Measurements from ENCODE around the gene NPAS3. TPM values are rescaled to one million over a fixed set of nuclear protein-coding genes. Genes with fewer than 3 reads are reported as not detected.

NPAS3 gene
- polyA plus RNA-seq, 4 donors, result 0.30 to 0.81 (median 0.62) TPM; not detected in 1

GRCh38 chr14:33676891-33677290, 738.2 kb downstream of the NPAS3 start:
- DNase-seq, result no peak
- no peak for FAIRE-seq
- Histone ChIP-seq H3K4me3 (ENCODE audit: low read depth in 1 of 3, low read length in 3 of 3) (no peak overlapping the region), H3K27me3 (ENCODE audit: control insufficient read depth in 3 of 3, insufficient read depth in 3 of 3, low read length in 3 of 3) (no peaks in the 10 kb centered on the region), H3K4me1 (ENCODE audit: control insufficient read depth in 3 of 3, insufficient read depth in 2 of 3, low read depth in 1 of 3, low read length in 2 of 3) (peaks cover 0 to 2% (median 0%) of the 10 kb centered on the region in 3 donors), H3K9me3 (ENCODE audit: control insufficient read depth in 2 of 2, insufficient read depth in 1 of 2, low read depth in 1 of 2, low read length in 1 of 2) (no peaks in the 10 kb centered on the region), H3K36me3 (ENCODE audit: control insufficient read depth in 3 of 3, insufficient read depth in 2 of 3, low read depth in 1 of 3, low read length in 3 of 3) (no peaks in the 10 kb centered on the region), H3K27ac (ENCODE audit: low read depth in 1 of 3, low read length in 2 of 3) (no peak overlapping the region)
- WGBS, 3 donors, result 94 to 95% (median 94%) methylated on average over 5 of the region's 5 CpGs

DNA sequence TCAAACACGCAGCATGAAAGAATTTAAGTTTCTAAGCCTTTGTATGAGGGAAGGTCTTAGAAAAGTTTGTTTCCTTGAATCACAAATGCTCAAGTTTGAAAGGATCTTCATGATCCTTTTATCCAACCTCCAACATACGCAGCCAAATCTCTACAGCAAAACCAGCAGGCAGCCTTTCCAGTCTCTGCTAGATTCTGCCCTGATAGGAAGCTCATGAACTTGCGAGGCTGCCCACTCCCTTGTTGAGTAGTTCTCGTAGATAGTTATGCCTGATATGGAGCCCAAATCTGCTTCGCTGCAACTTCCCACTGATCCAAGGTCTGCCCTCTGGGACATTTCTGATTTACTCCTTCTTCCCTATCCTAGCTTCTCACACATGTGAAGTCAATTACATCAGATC, 739.3 kb downstream of the NPAS3 start:
- DNase-seq (no peak), FAIRE-seq (no peak)
- Histone ChIP-seq H3K36me3 (ENCODE audit: control insufficient read depth in 3 of 3, insufficient read depth in 2 of 3, low read depth in 1 of 3, low read length in 3 of 3) (no peaks in the 10 kb centered on the region), H3K27ac (ENCODE audit: low read depth in 1 of 3, low read length in 2 of 3) (no peak overlapping the region), H3K27me3 (ENCODE audit: control insufficient read depth in 3 of 3, insufficient read depth in 3 of 3, low read length in 3 of 3) (no peaks in the 10 kb centered on the region), H3K4me1 (ENCODE audit: control insufficient read depth in 3 of 3, insufficient read depth in 2 of 3, low read depth in 1 of 3, low read length in 2 of 3) (no peaks in the 10 kb centered on the region), H3K9me3 (ENCODE audit: control insufficient read depth in 2 of 2, insufficient read depth in 1 of 2, low read depth in 1 of 2, low read length in 1 of 2) (no peaks in the 10 kb centered on the region), H3K4me3 (ENCODE audit: low read depth in 1 of 3, low read length in 3 of 3) (no peak overlapping the region)
- WGBS, 3 donors, result 88 to 93% (median 89%) methylated on average over 5 of the region's 5 CpGs

DNA sequence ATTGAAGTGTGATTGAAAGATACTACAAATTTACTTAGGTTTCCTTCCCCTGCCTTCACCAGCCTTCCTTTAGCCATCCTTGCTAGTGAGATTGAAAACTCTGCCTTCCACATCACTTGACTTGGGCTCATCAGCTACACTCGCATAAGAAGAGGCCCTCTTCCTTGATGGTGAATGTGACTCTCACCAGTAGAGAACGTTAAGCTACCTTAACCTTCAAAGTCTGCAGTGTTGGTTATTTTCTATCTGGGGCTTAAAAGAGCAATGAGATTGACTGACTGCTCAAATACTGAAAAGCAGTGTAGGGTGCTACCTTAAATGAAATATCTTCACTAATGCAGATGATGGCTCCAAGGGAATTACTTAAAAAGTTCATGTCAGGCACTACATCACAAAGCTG, 740.3 kb downstream of the NPAS3 start:
- Histone ChIP-seq H3K4me3 (ENCODE audit: low read depth in 1 of 3, low read length in 3 of 3) (no peak overlapping the region), H3K36me3 (ENCODE audit: control insufficient read depth in 3 of 3, insufficient read depth in 2 of 3, low read depth in 1 of 3, low read length in 3 of 3) (no peaks in the 10 kb centered on the region), H3K9me3 (ENCODE audit: control insufficient read depth in 2 of 2, insufficient read depth in 1 of 2, low read depth in 1 of 2, low read length in 1 of 2) (no peaks in the 10 kb centered on the region), H3K27me3 (ENCODE audit: control insufficient read depth in 3 of 3, insufficient read depth in 3 of 3, low read length in 3 of 3) (no peaks in the 10 kb centered on the region), H3K27ac (ENCODE audit: low read depth in 1 of 3, low read length in 2 of 3) (no peak overlapping the region), H3K4me1 (ENCODE audit: control insufficient read depth in 3 of 3, insufficient read depth in 2 of 3, low read depth in 1 of 3, low read length in 2 of 3) (no peaks in the 10 kb centered on the region)
- whole genome bisulfite sequencing, 3 donors, result 89 to 93% (median 92%) methylated on average over 2 of the region's 2 CpGs
- DNase-seq (no peak), FAIRE-seq (no peak)

DNA sequence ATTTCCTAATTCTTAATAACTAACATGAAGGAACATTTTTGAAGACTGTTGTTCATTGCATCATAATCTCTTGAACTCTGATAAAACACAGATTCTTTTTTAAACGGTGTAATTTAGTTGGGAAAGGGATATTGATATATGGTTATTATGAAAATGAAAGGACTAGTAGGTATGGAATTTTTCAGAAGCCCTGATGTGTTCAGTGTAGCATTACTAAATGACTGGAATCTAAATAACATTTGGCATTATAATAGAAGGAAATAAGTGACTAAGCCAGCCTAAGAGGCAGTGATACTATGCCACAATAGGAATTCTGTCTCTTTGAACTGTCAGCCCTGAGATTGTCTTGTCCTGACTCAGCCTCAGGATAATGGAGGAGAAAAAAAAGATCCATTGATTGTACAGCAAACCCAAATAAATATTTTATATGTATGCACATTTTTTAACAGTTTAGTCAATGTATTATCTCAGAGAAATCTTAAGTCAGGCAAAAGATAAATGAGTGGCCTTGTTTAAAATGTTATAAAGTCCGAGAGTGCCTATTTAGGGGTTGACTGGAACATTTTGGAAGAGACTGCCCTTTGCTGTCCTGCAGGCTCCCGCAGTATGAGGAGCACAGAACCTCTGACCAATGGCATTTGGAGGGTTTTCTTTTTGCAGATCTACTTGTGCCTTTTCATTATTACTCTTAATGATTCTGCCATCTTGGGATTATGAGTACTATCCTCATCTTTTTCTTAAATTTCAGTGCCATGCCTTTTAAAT, 741.0 kb downstream of the NPAS3 start:
- H3K4me3 ChIP-seq (ENCODE audit: low read depth in 1 of 3, low read length in 3 of 3), result no peak overlapping the region
- FAIRE-seq, result no peak
- 75 to 82% (median 75%) methylated on average over 3 of the region's 3 CpGs for WGBS, 3 donors

GRCh38 chr14:33680873-33681272, 742.2 kb downstream of the NPAS3 start:
- WGBS, 3 donors, result 92 to 94% (median 94%) methylated on average over 6 of the region's 6 CpGs
- no peak for DNase-seq

More for the DNA sequence above, 741.0 kb downstream of the NPAS3 start:
- Histone ChIP-seq H3K4me1 (ENCODE audit: control insufficient read depth in 3 of 3, insufficient read depth in 2 of 3, low read depth in 1 of 3, low read length in 2 of 3) (no peaks in the 10 kb centered on the region), H3K27ac (ENCODE audit: low read depth in 1 of 3, low read length in 2 of 3) (no peak overlapping the region), H3K9me3 (ENCODE audit: control insufficient read depth in 2 of 2, insufficient read depth in 1 of 2, low read depth in 1 of 2, low read length in 1 of 2) (no peaks in the 10 kb centered on the region), H3K36me3 (ENCODE audit: control insufficient read depth in 3 of 3, insufficient read depth in 2 of 3, low read depth in 1 of 3, low read length in 3 of 3) (no peaks in the 10 kb centered on the region), H3K27me3 (ENCODE audit: control insufficient read depth in 3 of 3, insufficient read depth in 3 of 3, low read length in 3 of 3) (no peaks in the 10 kb centered on the region)
- DNase-seq, result no peak

DNA sequence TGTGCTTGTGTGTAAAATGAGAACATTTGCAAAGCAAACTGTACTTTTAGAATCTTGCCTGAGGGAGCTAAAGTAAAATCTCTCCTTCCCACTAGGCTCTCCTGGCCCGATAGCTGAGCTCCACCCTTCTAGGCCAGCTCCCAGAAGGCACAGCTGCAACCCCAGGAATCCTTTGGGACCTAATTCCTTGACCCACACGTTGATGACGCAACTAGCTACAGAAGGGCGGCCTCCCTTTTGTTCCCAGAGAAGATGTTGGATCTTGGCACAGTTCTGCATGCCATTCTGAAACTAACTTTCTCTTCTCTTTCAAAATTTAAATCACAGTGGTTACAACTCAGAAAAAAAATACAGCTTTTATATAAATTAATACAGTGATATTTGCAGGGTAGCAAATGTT, 744.1 kb downstream of the NPAS3 start:
- H3K27ac ChIP-seq (ENCODE audit: low read depth in 1 of 3, low read length in 2 of 3), result no peak overlapping the region
- FAIRE-seq (no peak), DNase-seq (no peak)
- no peaks in the 10 kb centered on the region for H3K36me3 ChIP-seq (ENCODE audit: control insufficient read depth in 3 of 3, insufficient read depth in 2 of 3, low read depth in 1 of 3, low read length in 3 of 3)
- H3K4me3 ChIP-seq (ENCODE audit: low read depth in 1 of 3, low read length in 3 of 3), result no peak overlapping the region
- H3K9me3 ChIP-seq (ENCODE audit: control insufficient read depth in 2 of 2, insufficient read depth in 1 of 2, low read depth in 1 of 2, low read length in 1 of 2), result no peaks in the 10 kb centered on the region
- 57 to 73% (median 66%) methylated on average over 4 of the region's 4 CpGs for WGBS, 3 donors
- H3K4me1 ChIP-seq (ENCODE audit: control insufficient read depth in 3 of 3, insufficient read depth in 2 of 3, low read depth in 1 of 3, low read length in 2 of 3), result no peaks in the 10 kb centered on the region
- H3K27me3 ChIP-seq (ENCODE audit: control insufficient read depth in 3 of 3, insufficient read depth in 3 of 3, low read length in 3 of 3), result no peaks in the 10 kb centered on the region

More at GRCh38 chr14:33680873-33681272, 742.2 kb downstream of the NPAS3 start:
- H3K4me3 ChIP-seq (ENCODE audit: low read depth in 1 of 3, low read length in 3 of 3), result no peak overlapping the region
- no peaks in the 10 kb centered on the region for H3K27me3 ChIP-seq (ENCODE audit: control insufficient read depth in 3 of 3, insufficient read depth in 3 of 3, low read length in 3 of 3)
- no peaks in the 10 kb centered on the region for H3K4me1 ChIP-seq (ENCODE audit: control insufficient read depth in 3 of 3, insufficient read depth in 2 of 3, low read depth in 1 of 3, low read length in 2 of 3)
- no peak overlapping the region for H3K27ac ChIP-seq (ENCODE audit: low read depth in 1 of 3, low read length in 2 of 3)
- H3K9me3 ChIP-seq (ENCODE audit: control insufficient read depth in 2 of 2, insufficient read depth in 1 of 2, low read depth in 1 of 2, low read length in 1 of 2), result no peaks in the 10 kb centered on the region
- no peak for FAIRE-seq
- H3K36me3 ChIP-seq (ENCODE audit: control insufficient read depth in 3 of 3, insufficient read depth in 2 of 3, low read depth in 1 of 3, low read length in 3 of 3), result no peaks in the 10 kb centered on the region

GRCh38 chr14:33685026-33685425, 746.3 kb downstream of the NPAS3 start:
- no peaks in the 10 kb centered on the region for H3K27me3 ChIP-seq (ENCODE audit: control insufficient read depth in 3 of 3, insufficient read depth in 3 of 3, low read length in 3 of 3)
- H3K9me3 ChIP-seq (ENCODE audit: control insufficient read depth in 2 of 2, insufficient read depth in 1 of 2, low read depth in 1 of 2, low read length in 1 of 2), result no peaks in the 10 kb centered on the region
- H3K4me3 ChIP-seq (ENCODE audit: low read depth in 1 of 3, low read length in 3 of 3), result no peak overlapping the region
- 91 to 94% (median 93%) methylated on average over 9 of the region's 9 CpGs for WGBS, 3 donors
- no peaks in the 10 kb centered on the region for H3K4me1 ChIP-seq (ENCODE audit: control insufficient read depth in 3 of 3, insufficient read depth in 2 of 3, low read depth in 1 of 3, low read length in 2 of 3)
- no peak for DNase-seq
- no peaks in the 10 kb centered on the region for H3K36me3 ChIP-seq (ENCODE audit: control insufficient read depth in 3 of 3, insufficient read depth in 2 of 3, low read depth in 1 of 3, low read length in 3 of 3)
- FAIRE-seq, result no peak
- H3K27ac ChIP-seq (ENCODE audit: low read depth in 1 of 3, low read length in 2 of 3), result no peak overlapping the region

GRCh38 chr14:33685698-33686097, 747.0 kb downstream of the NPAS3 start:
- no peak for FAIRE-seq

GRCh38 chr14:33686218-33686617, 747.5 kb downstream of the NPAS3 start:
- Histone ChIP-seq H3K36me3 (ENCODE audit: control insufficient read depth in 3 of 3, insufficient read depth in 2 of 3, low read depth in 1 of 3, low read length in 3 of 3) (no peaks in the 10 kb centered on the region), H3K4me1 (ENCODE audit: control insufficient read depth in 3 of 3, insufficient read depth in 2 of 3, low read depth in 1 of 3, low read length in 2 of 3) (no peaks in the 10 kb centered on the region), H3K27ac (ENCODE audit: low read depth in 1 of 3, low read length in 2 of 3) (no peak overlapping the region), H3K27me3 (ENCODE audit: control insufficient read depth in 3 of 3, insufficient read depth in 3 of 3, low read length in 3 of 3) (no peaks in the 10 kb centered on the region), H3K9me3 (ENCODE audit: control insufficient read depth in 2 of 2, insufficient read depth in 1 of 2, low read depth in 1 of 2, low read length in 1 of 2) (no peaks in the 10 kb centered on the region), H3K4me3 (ENCODE audit: low read depth in 1 of 3, low read length in 3 of 3) (no peak overlapping the region)
- WGBS, 3 donors, result 61 to 81% (median 67%) methylated on average over 3 of the region's 3 CpGs
- no peak for FAIRE-seq
- no peak for DNase-seq

More at GRCh38 chr14:33685698-33686097, 747.0 kb downstream of the NPAS3 start:
- no peak overlapping the region for H3K27ac ChIP-seq (ENCODE audit: low read depth in 1 of 3, low read length in 2 of 3)
- no peaks in the 10 kb centered on the region for H3K9me3 ChIP-seq (ENCODE audit: control insufficient read depth in 2 of 2, insufficient read depth in 1 of 2, low read depth in 1 of 2, low read length in 1 of 2)
- no peaks in the 10 kb centered on the region for H3K36me3 ChIP-seq (ENCODE audit: control insufficient read depth in 3 of 3, insufficient read depth in 2 of 3, low read depth in 1 of 3, low read length in 3 of 3)
- 77 to 83% (median 82%) methylated on average over 1 of the region's 1 CpG for WGBS, 3 donors
- H3K4me1 ChIP-seq (ENCODE audit: control insufficient read depth in 3 of 3, insufficient read depth in 2 of 3, low read depth in 1 of 3, low read length in 2 of 3), result no peaks in the 10 kb centered on the region
- H3K4me3 ChIP-seq (ENCODE audit: low read depth in 1 of 3, low read length in 3 of 3), result no peak overlapping the region
- DNase-seq, result no peak
- H3K27me3 ChIP-seq (ENCODE audit: control insufficient read depth in 3 of 3, insufficient read depth in 3 of 3, low read length in 3 of 3), result no peaks in the 10 kb centered on the region
